GM10847 (cell line): ENCODE measurements around the gene PIK3R6.

Source experiments
- POLR2A ChIP-seq: IDR thresholded peaks from 2 replicates; pipeline ENCODE4 v1.6.1; 2011; ENCODE audit not compliant: insufficient read length; ENCODE audit errors: extremely low read depth

PIK3R6 gene

GRCh38 chr17:8785547-8786413 is 81.7 kb downstream of the PIK3R6 start:
- no peak for TF ChIP-seq POLR2A

- no peak for TF ChIP-seq POLR2A
These were observed 85.3 kb downstream of the PIK3R6 start for GRCh38 chr17:8782176-8782575.

GRCh38 chr17:8781776-8782175 is 85.7 kb downstream of the PIK3R6 start:
- TF ChIP-seq POLR2A: no peak

- TF ChIP-seq POLR2A: no peak
These were observed 90.6 kb downstream of the PIK3R6 start for GRCh38 chr17:8776881-8777280.

GRCh38 chr17:8776248-8776647 is 91.2 kb downstream of the PIK3R6 start:
- TF ChIP-seq POLR2A: no peak

- no peak for TF ChIP-seq POLR2A
These were observed 100.7 kb downstream of the PIK3R6 start for GRCh38 chr17:8766731-8767130.

- TF ChIP-seq POLR2A: no peak
These were observed 105.5 kb downstream of the PIK3R6 start for GRCh38 chr17:8762012-8762411.

GRCh38 chr17:8758137-8758596 is 109.3 kb downstream of the PIK3R6 start, which contains the start of gene SPDYE4:
SPDYE4 (minus strand) TSS chr17:8758546; CDS start chr17:8758382, 164 bp downstream.
- no peak for TF ChIP-seq POLR2A

GRCh38 chr17:8757189-8757588 is 110.3 kb downstream of the PIK3R6 start:
- no peak for TF ChIP-seq POLR2A

GRCh38 chr17:8755590-8756255 is 111.8 kb downstream of the PIK3R6 start:
- no peak for TF ChIP-seq POLR2A

- no peak for TF ChIP-seq POLR2A
These were observed 112.6 kb downstream of the PIK3R6 start for GRCh38 chr17:8754890-8755289.

- TF ChIP-seq POLR2A: no peak
These were observed 113.5 kb downstream of the PIK3R6 start for GRCh38 chr17:8753976-8754440.

- TF ChIP-seq POLR2A: no peak
These were observed 114.1 kb downstream of the PIK3R6 start for GRCh38 chr17:8753136-8753975.
